Activated T-helper 1 cell treated with anti-CD3 and anti-CD28 coated beads, Interleukin-2, amount 50 U/mL, for 16 hours (primary cell): ENCODE results near the gene MZF1.
A peak's percentile ranks its signal among the peaks of the same experiment; 100 is the strongest.
"Not testable (repeated sequence)": the region's sequence is repeated elsewhere in the genome, so short reads cannot be mapped to it uniquely, and the experiment has no call there.

Source experiments
- DNase-seq, 2 donors: peaks; one replicate each; pipeline ENCODE4 v3.0.0-alpha.2; 2020; ENCODE audit warnings: low read depth in 1 of 2, low spot score in 1 of 2

The MZF1 gene

GRCh38 chr19:58543826-58544590, 29.1 kb downstream of the MZF1 start, which contains the start of gene TRIM28:
TRIM28 (plus strand) TSS chr19:58544064; CDS start chr19:58544758, 694 bp downstream.
- peak; percentile 100 for DNase-seq

DNA sequence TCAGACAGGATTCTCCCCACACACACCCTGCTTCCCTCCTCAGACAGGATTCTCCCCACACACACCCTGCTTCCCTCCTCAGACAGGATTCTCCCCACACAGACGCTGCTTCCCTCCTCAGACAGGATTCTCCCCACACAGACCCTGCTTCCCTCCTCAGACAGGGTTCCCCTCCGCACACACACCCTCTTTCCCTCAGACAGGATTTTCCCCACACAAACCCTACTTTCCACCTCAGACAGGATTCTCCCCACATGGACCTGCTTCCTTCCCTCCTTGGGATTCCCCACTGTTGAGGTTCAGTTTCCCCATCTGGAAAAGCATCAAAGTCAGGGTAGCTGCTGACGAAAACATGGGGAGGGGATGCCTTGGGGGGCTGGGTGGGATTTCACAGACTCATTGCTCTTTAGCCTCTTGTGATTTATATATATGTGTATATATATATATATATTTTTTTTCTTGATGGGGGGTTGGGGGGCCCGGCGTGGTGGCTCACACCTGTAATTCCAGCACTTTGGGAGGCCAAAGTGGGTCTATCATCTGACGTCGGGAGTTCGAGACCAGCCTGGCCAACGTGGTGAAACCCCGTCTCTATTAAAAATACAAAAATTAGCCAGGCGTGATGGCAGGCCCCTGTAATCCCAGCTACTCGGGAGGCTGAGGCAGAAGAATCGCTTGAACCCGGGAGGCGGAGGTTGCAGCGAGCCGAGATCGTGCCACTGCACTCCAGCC, 30.3 kb downstream of the MZF1 start:
- DNase-seq: not testable (repeated sequence)

- DNase-seq: not testable (repeated sequence)
These were observed 34.0 kb downstream of the MZF1 start for GRCh38 chr19:58539169-58539559.

- no peak for DNase-seq
These were observed 34.6 kb downstream of the MZF1 start for GRCh38 chr19:58538257-58539168.

DNA sequence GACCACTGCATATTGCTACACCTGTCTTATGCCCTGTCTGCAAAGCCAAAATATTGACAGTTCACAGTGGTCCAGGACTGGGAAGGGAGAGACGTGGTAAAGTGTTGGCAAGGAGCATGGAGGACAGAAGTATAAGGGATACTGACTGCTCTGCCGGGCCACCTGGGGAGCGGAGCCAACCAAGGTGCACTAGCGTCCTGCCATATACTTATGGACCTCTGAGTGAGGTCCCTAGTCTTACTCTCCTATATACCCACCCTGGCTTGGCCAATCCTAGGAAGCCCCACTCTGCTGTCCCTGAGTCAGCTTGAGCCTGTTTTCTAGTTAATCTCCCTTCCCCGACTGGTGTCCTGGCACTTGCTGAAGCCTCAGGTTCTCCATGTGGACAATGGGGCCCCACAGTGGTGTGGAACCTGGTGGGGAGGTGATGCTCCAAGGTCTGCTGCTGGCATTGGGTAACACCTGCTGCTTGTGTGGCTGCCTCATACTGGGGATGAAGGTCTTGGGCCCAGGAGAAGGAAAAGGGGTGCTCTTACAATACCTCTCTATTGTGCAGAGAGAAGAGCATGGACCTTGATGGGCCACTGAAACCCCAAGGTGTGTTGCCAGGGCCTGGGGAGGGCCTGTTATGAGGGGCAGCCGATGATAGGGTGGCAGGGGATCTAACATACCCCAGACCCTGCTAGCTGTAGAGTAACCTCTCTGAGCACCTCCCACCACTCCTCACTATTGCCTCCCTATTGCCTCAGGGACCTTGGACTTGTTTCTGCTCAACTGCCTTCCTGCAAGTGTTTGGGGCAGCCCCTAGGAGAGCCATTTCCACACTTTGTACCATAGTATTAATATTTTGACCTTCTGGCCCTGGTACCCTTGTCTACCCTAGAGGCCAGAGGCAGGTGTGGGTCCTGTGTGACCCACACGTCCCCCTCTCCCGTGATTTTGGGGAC, 36.0 kb downstream of the MZF1 start:
- no peak for DNase-seq

DNA sequence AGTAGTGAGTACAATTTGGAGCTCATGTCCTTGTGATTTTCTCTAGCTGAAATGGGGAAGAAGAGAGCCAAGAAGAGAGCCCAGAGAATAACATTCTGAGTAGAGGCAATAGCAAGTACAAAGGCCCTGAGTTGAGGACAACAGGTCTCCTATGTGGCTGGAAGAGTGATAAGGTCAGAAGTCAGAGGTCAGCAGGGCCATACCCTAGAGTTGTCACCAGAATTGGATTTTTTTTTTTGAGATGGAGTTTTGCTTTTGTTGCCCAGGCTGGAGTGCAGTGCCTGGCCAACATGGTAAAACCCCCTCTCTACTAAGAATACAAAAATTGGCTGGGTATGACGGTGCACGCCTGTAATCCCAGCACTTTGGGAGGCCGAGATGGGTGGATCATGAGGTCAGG, 37.3 kb downstream of the MZF1 start:
- no peak for DNase-seq

DNA sequence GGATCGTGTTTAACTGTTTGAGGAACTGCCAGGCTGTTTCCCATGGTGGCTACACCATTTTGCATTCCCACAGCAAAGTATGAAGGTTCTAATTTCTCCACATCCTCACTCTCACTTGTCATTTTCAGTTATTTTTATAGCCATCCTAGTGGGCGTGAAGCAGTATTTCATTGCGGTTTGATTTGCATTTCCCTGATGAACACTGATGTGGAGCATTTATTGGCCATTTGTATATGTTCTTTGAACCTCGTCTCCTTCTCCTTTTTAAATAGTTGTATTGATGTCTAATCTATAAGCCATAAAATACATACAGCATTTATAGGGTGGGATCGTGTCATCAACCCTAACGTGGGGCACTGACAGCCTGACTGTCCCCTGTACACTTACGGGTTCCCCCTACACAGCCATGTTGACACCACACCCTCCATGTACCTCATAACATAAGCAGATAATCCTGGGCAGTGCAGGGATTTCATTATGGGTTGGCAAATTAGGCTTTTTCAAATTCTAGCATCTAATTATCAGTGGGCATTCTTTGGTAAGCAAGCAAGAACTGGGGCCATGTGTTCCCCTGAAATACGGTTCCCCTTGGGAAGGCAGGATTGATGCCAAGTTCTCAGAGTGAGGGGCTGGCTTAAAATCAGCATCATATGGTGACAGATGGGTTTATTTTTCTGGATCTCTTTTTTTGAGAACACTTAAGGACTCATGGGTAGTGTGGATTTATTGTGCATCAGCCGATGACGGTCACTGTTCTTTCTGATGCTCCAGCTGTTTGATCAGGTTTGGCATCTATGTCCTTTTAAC, 41.9 kb downstream of the MZF1 start:
- no peak for DNase-seq

GRCh38 chr19:58529405-58529804, 43.7 kb downstream of the MZF1 start:
- no peak for DNase-seq

GRCh38 chr19:58522709-58523108, 50.4 kb downstream of the MZF1 start:
- DNase-seq: no peak

GRCh38 chr19:58521651-58522050, 51.5 kb downstream of the MZF1 start:
- DNase-seq: no peak

DNA sequence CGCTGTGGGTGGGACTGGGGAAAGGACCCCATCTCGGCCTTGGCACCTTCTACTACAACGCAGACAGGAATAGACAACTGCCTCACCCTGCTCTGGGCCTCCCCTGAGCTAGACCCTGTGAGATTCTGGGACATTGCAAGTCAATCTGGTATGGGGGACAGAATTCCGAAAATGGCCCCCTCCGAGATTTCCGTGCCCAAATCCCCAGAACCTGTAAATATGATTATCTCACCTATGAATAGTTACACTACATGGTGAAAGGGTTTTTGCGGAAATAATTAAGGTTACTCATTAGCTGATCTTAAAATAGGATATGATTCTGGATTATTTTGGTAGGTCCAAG, 52.9 kb downstream of the MZF1 start:
- no peak for DNase-seq

DNA sequence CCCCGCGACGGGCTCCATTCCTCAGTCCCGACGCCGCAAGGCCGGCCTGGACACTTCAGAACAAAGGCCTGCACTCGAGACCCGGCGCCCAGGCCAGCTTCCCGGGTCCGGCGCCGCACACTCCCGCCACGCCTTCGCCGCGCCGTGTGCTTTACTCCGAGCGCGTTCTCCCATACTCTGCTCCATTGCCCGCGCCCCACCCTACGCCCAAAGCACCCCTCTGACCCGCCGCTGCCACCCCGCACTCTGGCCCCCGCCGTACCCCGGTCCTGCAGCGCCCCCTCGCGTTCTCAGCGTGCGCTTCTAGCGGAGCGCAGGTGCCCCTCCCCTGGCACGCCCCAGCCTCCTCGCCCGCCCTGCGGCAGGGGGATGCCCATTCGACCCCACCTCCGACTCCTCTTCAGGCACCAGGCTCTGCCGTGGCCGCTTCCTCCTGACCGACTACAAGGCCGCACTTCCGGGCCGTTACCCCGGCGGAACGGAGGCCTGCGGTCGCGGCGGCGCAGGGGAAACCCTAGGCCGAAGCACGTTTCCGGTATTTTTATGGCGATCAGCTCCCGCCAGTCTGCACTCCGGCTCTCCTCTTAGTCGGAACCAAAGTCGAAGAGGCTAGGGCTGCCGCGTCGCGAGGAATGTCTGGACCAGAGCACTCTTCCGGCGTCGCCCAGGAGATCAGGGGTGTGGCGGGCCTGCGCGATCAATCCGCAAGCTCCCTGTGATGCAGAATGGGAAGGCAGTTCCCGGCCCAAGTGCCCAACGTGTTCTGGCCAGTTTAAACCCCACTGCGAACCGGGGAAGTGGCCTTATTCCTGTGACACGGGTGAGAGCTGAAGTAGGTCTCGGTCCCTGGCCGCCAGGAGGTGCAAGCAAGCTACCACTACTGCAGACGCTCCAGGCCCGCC, 53.5 kb downstream of the MZF1 start, which contains the start of gene ZBTB45:
Gene ZBTB45, minus strand, starts transcription at position 456 of the 902 bp plus-strand sequence. CDS start 2,137 bp downstream, outside the sequence.
- DNase-seq: peak; percentile 66 to 81

- peak in 1 of 2 donors; percentile 23 for DNase-seq
These were observed 54.1 kb downstream of the MZF1 start for GRCh38 chr19:58519087-58519354.

- DNase-seq: no peak
These were observed 54.7 kb downstream of the MZF1 start for GRCh38 chr19:58518256-58519086.

GRCh38 chr19:58516964-58517833, 55.9 kb downstream of the MZF1 start:
- no peak for DNase-seq

DNA sequence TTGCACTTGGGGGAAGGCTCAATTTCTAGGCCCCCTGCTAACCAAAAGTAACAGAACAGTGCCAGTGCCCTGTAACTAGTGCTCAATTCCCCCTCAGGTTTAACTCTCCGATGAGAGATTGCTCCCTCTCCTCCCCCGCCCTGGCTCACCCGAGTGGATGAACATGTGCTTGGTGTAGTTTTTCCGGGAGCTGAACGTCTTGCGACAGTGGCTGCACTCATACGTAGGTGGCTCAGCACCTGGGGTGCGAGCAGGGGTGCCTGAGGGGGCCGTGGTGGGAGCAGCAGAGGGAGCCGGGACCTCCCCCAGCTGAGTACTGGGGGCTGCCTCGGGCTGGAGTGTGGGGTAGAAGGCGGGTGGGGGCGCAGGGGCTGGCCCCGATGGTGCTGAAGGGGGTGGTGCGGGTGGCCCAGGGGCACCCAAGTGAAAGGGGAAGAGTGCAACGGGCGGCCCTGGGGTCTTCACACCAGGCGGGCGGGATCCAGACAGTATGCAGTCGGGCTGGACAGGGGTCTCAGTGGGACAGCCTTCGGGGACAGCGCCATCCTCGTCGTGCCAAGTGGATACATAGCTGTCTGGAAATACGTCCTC, 56.8 kb downstream of the MZF1 start:
- DNase-seq: no peak
